ENCODE results near the gene VDAC2.

VDAC2 gene

DNA sequence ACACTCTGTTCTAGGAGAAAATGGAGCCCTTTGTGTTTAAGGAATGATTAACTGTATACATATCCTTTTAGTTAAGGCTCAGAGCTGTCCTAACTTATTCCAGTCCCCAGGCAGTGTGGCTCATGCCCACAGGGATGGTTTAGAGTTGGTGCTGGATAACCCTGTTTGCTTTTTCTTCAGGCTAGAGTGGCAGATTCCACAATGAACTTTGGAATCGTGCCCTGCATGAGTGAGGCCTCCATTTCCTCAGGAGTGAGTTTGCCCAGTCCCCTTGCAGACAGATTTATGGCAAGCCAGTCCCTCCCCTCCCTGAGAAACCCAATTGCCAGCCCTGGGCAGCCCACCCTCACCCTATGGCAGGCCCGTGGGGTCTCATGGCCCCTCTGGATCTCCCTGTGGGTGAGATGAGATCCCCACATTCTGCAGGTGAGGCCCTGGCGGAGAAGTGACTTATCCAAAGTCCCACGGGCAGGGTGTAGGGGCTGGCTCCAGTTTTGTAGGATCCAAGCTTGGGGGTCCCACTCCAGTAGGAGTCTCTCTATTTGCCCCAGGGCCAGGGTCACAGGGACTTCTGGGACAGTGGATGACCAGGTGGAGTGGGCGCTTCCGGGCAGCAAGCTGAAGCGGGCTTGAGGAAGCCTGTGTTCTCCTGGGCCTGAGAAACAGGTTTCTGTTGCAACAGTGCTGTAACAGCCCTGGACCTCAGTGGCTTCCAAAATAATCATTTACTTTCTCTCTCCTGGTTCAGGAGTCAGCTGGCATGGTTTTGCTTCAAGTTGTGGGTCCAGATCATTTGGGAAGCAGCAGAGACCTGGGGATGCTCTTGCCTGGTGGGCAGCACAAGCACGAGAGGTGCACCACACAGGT lies 34.1 kb downstream of the VDAC2 start:
- no peak for ATAC-seq
- TF ChIP-seq GLIS3 (CRISPR knock-in tag; IDR thresholded peaks at IDR 0.05): no peak
- no peak for TF ChIP-seq TOX (CRISPR knock-in tag; IDR thresholded peaks at IDR 0.05; ENCODE audit: borderline replicate concordance)
- TF ChIP-seq OSR1 (CRISPR knock-in tag; IDR thresholded peaks at IDR 0.05): no peak
- TF ChIP-seq, protein P1, sequence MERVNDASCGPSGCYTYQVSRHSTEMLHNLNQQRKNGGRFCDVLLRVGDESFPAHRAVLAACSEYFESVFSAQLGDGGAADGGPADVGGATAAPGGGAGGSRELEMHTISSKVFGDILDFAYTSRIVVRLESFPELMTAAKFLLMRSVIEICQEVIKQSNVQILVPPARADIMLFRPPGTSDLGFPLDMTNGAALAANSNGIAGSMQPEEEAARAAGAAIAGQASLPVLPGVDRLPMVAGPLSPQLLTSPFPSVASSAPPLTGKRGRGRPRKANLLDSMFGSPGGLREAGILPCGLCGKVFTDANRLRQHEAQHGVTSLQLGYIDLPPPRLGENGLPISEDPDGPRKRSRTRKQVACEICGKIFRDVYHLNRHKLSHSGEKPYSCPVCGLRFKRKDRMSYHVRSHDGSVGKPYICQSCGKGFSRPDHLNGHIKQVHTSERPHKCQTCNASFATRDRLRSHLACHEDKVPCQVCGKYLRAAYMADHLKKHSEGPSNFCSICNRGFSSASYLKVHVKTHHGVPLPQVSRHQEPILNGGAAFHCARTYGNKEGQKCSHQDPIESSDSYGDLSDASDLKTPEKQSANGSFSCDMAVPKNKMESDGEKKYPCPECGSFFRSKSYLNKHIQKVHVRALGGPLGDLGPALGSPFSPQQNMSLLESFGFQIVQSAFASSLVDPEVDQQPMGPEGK (CRISPR knock-in tag; IDR thresholded peaks at IDR 0.05; ENCODE audit: borderline replicate concordance): no peak
- no peak for TF ChIP-seq BACH2 (CRISPR knock-in tag; IDR thresholded peaks at IDR 0.05; ENCODE audit: borderline replicate concordance)
- TF ChIP-seq ZNF565 (CRISPR knock-in tag; conservative IDR thresholded peaks at IDR 0.05; ENCODE audit: low read depth): no peak
- TF ChIP-seq, protein P2, sequence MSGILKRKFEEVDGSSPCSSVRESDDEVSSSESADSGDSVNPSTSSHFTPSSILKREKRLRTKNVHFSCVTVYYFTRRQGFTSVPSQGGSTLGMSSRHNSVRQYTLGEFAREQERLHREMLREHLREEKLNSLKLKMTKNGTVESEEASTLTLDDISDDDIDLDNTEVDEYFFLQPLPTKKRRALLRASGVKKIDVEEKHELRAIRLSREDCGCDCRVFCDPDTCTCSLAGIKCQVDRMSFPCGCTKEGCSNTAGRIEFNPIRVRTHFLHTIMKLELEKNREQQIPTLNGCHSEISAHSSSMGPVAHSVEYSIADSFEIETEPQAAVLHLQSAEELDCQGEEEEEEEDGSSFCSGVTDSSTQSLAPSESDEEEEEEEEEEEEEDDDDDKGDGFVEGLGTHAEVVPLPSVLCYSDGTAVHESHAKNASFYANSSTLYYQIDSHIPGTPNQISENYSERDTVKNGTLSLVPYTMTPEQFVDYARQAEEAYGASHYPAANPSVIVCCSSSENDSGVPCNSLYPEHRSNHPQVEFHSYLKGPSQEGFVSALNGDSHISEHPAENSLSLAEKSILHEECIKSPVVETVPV (CRISPR knock-in tag; IDR thresholded peaks at IDR 0.05): no peak
- no peak for TF ChIP-seq PPARA (CRISPR knock-in tag; IDR thresholded peaks at IDR 0.05; ENCODE audit: borderline replicate concordance)
- no peak for TF ChIP-seq TCF4 (CRISPR knock-in tag; IDR thresholded peaks at IDR 0.05; ENCODE audit: borderline replicate concordance)
- TF ChIP-seq CSDC2 (CRISPR knock-in tag; IDR thresholded peaks at IDR 0.05): no peak
- TF ChIP-seq, protein P3, sequence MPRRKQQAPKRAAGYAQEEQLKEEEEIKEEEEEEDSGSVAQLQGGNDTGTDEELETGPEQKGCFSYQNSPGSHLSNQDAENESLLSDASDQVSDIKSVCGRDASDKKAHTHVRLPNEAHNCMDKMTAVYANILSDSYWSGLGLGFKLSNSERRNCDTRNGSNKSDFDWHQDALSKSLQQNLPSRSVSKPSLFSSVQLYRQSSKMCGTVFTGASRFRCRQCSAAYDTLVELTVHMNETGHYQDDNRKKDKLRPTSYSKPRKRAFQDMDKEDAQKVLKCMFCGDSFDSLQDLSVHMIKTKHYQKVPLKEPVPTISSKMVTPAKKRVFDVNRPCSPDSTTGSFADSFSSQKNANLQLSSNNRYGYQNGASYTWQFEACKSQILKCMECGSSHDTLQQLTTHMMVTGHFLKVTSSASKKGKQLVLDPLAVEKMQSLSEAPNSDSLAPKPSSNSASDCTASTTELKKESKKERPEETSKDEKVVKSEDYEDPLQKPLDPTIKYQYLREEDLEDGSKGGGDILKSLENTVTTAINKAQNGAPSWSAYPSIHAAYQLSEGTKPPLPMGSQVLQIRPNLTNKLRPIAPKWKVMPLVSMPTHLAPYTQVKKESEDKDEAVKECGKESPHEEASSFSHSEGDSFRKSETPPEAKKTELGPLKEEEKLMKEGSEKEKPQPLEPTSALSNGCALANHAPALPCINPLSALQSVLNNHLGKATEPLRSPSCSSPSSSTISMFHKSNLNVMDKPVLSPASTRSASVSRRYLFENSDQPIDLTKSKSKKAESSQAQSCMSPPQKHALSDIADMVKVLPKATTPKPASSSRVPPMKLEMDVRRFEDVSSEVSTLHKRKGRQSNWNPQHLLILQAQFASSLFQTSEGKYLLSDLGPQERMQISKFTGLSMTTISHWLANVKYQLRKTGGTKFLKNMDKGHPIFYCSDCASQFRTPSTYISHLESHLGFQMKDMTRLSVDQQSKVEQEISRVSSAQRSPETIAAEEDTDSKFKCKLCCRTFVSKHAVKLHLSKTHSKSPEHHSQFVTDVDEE (CRISPR knock-in tag; IDR thresholded peaks at IDR 0.05): no peak
- no peak for TF ChIP-seq ARNTL (CRISPR knock-in tag; IDR thresholded peaks at IDR 0.05; ENCODE audit: borderline replicate concordance, low read depth)
- no peak for TF ChIP-seq ZFP30 (CRISPR knock-in tag; IDR thresholded peaks at IDR 0.05)
- no peak for TF ChIP-seq RARB (CRISPR knock-in tag; IDR thresholded peaks at IDR 0.05)
- no peak for TF ChIP-seq ZC3H10 (CRISPR knock-in tag; IDR thresholded peaks at IDR 0.05)
- no peak for TF ChIP-seq ESRRG (CRISPR knock-in tag; IDR thresholded peaks at IDR 0.05)
- TF ChIP-seq ZNF8 (CRISPR knock-in tag; IDR thresholded peaks at IDR 0.05): no peak
- TF ChIP-seq, protein P4, sequence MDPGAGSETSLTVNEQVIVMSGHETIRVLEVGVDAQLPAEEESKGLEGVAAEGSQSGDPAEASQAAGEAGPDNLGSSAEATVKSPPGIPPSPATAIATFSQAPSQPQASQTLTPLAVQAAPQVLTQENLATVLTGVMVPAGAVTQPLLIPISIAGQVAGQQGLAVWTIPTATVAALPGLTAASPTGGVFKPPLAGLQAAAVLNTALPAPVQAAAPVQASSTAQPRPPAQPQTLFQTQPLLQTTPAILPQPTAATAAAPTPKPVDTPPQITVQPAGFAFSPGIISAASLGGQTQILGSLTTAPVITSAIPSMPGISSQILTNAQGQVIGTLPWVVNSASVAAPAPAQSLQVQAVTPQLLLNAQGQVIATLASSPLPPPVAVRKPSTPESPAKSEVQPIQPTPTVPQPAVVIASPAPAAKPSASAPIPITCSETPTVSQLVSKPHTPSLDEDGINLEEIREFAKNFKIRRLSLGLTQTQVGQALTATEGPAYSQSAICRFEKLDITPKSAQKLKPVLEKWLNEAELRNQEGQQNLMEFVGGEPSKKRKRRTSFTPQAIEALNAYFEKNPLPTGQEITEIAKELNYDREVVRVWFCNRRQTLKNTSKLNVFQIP (CRISPR knock-in tag; IDR thresholded peaks at IDR 0.05; ENCODE audit: borderline replicate concordance, low read depth): no peak
- TF ChIP-seq, protein P5, sequence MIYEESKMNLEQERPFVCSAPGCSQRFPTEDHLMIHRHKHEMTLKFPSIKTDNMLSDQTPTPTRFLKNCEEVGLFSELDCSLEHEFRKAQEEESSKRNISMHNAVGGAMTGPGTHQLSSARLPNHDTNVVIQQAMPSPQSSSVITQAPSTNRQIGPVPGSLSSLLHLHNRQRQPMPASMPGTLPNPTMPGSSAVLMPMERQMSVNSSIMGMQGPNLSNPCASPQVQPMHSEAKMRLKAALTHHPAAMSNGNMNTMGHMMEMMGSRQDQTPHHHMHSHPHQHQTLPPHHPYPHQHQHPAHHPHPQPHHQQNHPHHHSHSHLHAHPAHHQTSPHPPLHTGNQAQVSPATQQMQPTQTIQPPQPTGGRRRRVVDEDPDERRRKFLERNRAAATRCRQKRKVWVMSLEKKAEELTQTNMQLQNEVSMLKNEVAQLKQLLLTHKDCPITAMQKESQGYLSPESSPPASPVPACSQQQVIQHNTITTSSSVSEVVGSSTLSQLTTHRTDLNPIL (CRISPR knock-in tag; IDR thresholded peaks at IDR 0.05; ENCODE audit: low read depth): no peak
- TF ChIP-seq ZNF70 (CRISPR knock-in tag; IDR thresholded peaks at IDR 0.05): no peak

DNA sequence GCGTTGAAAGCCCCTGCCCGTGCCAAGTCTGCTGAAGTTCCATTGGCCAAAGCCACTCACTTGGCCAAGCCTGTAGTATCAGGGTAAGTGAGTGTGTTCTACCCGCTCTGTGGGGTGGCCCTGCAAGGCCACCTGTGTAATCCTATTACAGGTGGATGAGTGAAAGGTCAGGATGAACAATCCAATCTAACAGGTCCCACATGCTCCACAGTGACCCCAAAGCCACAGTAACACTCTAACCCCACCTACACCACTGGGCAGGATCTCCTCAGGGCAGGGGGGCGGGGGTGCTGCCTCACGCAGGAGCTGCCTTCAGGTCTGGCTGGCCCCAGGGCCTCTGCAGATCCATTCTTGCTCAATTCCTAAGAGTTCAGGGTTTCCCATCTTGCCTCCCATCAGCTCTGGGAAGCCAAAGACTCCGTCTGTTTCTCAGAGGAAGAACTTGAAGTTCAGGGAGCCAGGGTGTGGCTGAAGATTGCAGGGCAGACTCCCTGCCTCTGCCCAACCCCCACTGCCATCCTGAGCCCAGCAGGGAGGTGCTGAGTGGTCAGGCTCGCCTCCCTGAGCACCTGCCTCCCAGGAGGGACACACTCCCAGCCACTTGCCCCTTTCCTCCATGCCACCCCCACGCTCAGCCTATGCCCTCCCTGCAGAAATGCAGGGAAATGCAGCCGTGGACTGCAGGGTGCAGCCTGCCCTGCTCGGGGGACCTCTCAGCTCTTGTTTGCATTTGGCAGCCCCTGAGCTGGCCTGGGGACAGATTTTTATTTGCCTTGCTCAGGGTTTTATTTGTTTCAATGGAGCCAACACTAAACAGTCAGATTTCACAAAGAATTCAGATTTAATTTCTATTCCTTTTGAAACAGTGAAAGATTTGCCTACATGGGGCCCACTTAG lies 35.0 kb downstream of the VDAC2 start:
- no peak for ATAC-seq
- TF ChIP-seq, protein P4 (CRISPR knock-in tag; IDR thresholded peaks at IDR 0.05; ENCODE audit: borderline replicate concordance, low read depth): no peak
- TF ChIP-seq OSR1 (CRISPR knock-in tag; IDR thresholded peaks at IDR 0.05) (no peak), RARB (CRISPR knock-in tag; IDR thresholded peaks at IDR 0.05) (no peak), SNAI2 (CRISPR knock-in tag; IDR thresholded peaks at IDR 0.05) (no peak), TOX (CRISPR knock-in tag; IDR thresholded peaks at IDR 0.05; ENCODE audit: borderline replicate concordance) (no peak), PPARA (CRISPR knock-in tag; IDR thresholded peaks at IDR 0.05; ENCODE audit: borderline replicate concordance) (no peak)
- TF ChIP-seq, protein P2 (CRISPR knock-in tag; IDR thresholded peaks at IDR 0.05): no peak
- TF ChIP-seq, protein P5 (CRISPR knock-in tag; IDR thresholded peaks at IDR 0.05; ENCODE audit: low read depth): no peak
